ENCODE measurements around the gene ETNPPL.

The ETNPPL gene

GRCh38 chr4:108695062-108695461 lies 67.8 kb downstream of the ETNPPL start:
- H3K27ac ChIP-seq (ENCODE audit: low read depth, low read length, poor library complexity, severe bottlenecking), result no peak overlapping the region
- H3K27me3 ChIP-seq (ENCODE audit: insufficient read depth, low read length), result no peaks in the 10 kb centered on the region
- no peak overlapping the region for H2AFZ ChIP-seq (ENCODE audit: low read length)
- H3K9me2 ChIP-seq (ENCODE audit: low read depth, low read length), result no peaks in the 10 kb centered on the region
- no peak overlapping the region for H3K4me2 ChIP-seq (ENCODE audit: low read length)
- no peaks in the 10 kb centered on the region for H3F3A ChIP-seq (ENCODE audit: insufficient read depth, low read length)
- no peak overlapping the region for H3K9ac ChIP-seq (ENCODE audit: low read length)
- H3K9me3 ChIP-seq (ENCODE audit: low read length), result no peaks in the 10 kb centered on the region
- H3K4me3 ChIP-seq (ENCODE audit: low read depth, low read length, poor library complexity, severe bottlenecking), result no peak overlapping the region
- no peaks in the 10 kb centered on the region for H3K4me1 ChIP-seq (ENCODE audit: insufficient read depth, low read length, severe bottlenecking)
- no peaks in the 10 kb centered on the region for H4K20me1 ChIP-seq (ENCODE audit: insufficient read depth, low read length)
- H3K79me2 ChIP-seq (ENCODE audit: insufficient read depth, low read length), result no peaks in the 10 kb centered on the region
- no peaks in the 10 kb centered on the region for H3K36me3 ChIP-seq (ENCODE audit: insufficient read depth, low read length)
- TF ChIP-seq EZH2 (IDR thresholded peaks at IDR 0.05; ENCODE audit: borderline replicate concordance, low read length) (no peak), CTCF (IDR thresholded peaks at IDR 0.05; ENCODE audit: low read length) (no peak)

- Histone ChIP-seq H3K79me2 (ENCODE audit: insufficient read depth, low read length) (no peaks in the 10 kb centered on the region), H3K36me3 (ENCODE audit: insufficient read depth, low read length) (no peaks in the 10 kb centered on the region), H3K4me1 (ENCODE audit: insufficient read depth, low read length, severe bottlenecking) (no peaks in the 10 kb centered on the region), H3K27me3 (ENCODE audit: insufficient read depth, low read length) (no peaks in the 10 kb centered on the region), H3K9me2 (ENCODE audit: low read depth, low read length) (no peaks in the 10 kb centered on the region), H3F3A (ENCODE audit: insufficient read depth, low read length) (no peaks in the 10 kb centered on the region), H3K4me2 (ENCODE audit: low read length) (no peak overlapping the region), H2AFZ (ENCODE audit: low read length) (no peak overlapping the region), H4K20me1 (ENCODE audit: insufficient read depth, low read length) (no peaks in the 10 kb centered on the region), H3K27ac (ENCODE audit: low read depth, low read length, poor library complexity, severe bottlenecking) (no peak overlapping the region), H3K9me3 (ENCODE audit: low read length) (no peaks in the 10 kb centered on the region), H3K9ac (ENCODE audit: low read length) (no peak overlapping the region), H3K4me3 (ENCODE audit: low read depth, low read length, poor library complexity, severe bottlenecking) (no peak overlapping the region)
- no peak for TF ChIP-seq CTCF (IDR thresholded peaks at IDR 0.05; ENCODE audit: low read length)
- no peak for TF ChIP-seq EZH2 (IDR thresholded peaks at IDR 0.05; ENCODE audit: borderline replicate concordance, low read length)
Observed at GRCh38 chr4:108694423-108694822, 68.4 kb downstream of the ETNPPL start.

- H3K9ac ChIP-seq (ENCODE audit: low read length), result no peak overlapping the region
- no peaks in the 10 kb centered on the region for H3K27me3 ChIP-seq (ENCODE audit: insufficient read depth, low read length)
- H3K36me3 ChIP-seq (ENCODE audit: insufficient read depth, low read length), result no peaks in the 10 kb centered on the region
- no peaks in the 10 kb centered on the region for H4K20me1 ChIP-seq (ENCODE audit: insufficient read depth, low read length)
- no peak overlapping the region for H3K4me3 ChIP-seq (ENCODE audit: low read depth, low read length, poor library complexity, severe bottlenecking)
- H3K4me1 ChIP-seq (ENCODE audit: insufficient read depth, low read length, severe bottlenecking), result no peaks in the 10 kb centered on the region
- no peak overlapping the region for H3K4me2 ChIP-seq (ENCODE audit: low read length)
- H3K9me3 ChIP-seq (ENCODE audit: low read length), result no peaks in the 10 kb centered on the region
- H3K27ac ChIP-seq (ENCODE audit: low read depth, low read length, poor library complexity, severe bottlenecking), result no peak overlapping the region
- no peaks in the 10 kb centered on the region for H3K79me2 ChIP-seq (ENCODE audit: insufficient read depth, low read length)
- no peaks in the 10 kb centered on the region for H3F3A ChIP-seq (ENCODE audit: insufficient read depth, low read length)
- H3K9me2 ChIP-seq (ENCODE audit: low read depth, low read length), result no peaks in the 10 kb centered on the region
- H2AFZ ChIP-seq (ENCODE audit: low read length), result no peak overlapping the region
- no peak for TF ChIP-seq EZH2 (IDR thresholded peaks at IDR 0.05; ENCODE audit: borderline replicate concordance, low read length)
- TF ChIP-seq CTCF (IDR thresholded peaks at IDR 0.05; ENCODE audit: low read length), result no peak
Observed at GRCh38 chr4:108693819-108694218, 69.0 kb downstream of the ETNPPL start.

Data from OCI-LY1 (cell line).